Caco-2 (cell line): ENCODE results near the gene METTL26. TPM values are rescaled to one million over a fixed set of nuclear protein-coding genes. Genes with fewer than 3 reads are reported as not detected.
A peak's percentile ranks its signal among the peaks of the same experiment; 100 is the strongest.

Experiments used
- BruUV-seq: library from RNA; stranded (reverse); fragments of 400-500 nt; replicated peaks from 2 replicates; lab custom pipeline; 2021; lab: Mats Ljungman, UMichigan
- CTCF ChIA-PET: fragments of 300-600 bp; sonication (Branson Sonifier 250); formaldehyde crosslinking; loops from one replicate; lab custom pipeline; 2022; ENCODE audit warnings: antibody characterized with exemption; lab: Charles Lee
- POLR2A ChIA-PET: fragments of 300-600 bp; sonication (Branson Sonifier 250); formaldehyde crosslinking; loops from one replicate; lab custom pipeline; 2022; ENCODE audit warnings: antibody characterized with exemption; lab: Charles Lee
- DNase-seq, 2 experiments: peaks; one replicate each; pipeline versions ENCODE4 v3.0.0 to v3.0.0-alpha.2; 2020 to 2022
- H3K27me3 ChIP-seq: replicated peaks from 2 replicates; pipeline ENCODE4 v1.6.0; 2011; ENCODE audit warnings: low read length; ENCODE audit not compliant: control insufficient read depth, insufficient read depth
- H3K36me3 ChIP-seq: 2 replicates; pipeline ENCODE4 v1.5.1; 2011; ENCODE audit warnings: low read length; ENCODE audit not compliant: control insufficient read depth, insufficient read depth
- H3K4me1 ChIP-seq: fragments of 250-450 bp; sonication (Bioruptor Pico); 2 replicates; pipeline ENCODE4 v1.5.1; 2020; ENCODE audit warnings: mild to moderate bottlenecking
- H3K4me3 ChIP-seq: 2 replicates; pipeline ENCODE4 v1.5.1; 2011; ENCODE audit warnings: low read depth, mild to moderate bottlenecking, control low read depth, low read length
- H3K9me3 ChIP-seq: fragments of 250-450 bp; sonication (Bioruptor Pico); 2 replicates; pipeline ENCODE4 v1.5.1; 2020; ENCODE audit warnings: mild to moderate bottlenecking, moderate library complexity
- H3K27ac Mint-ChIP-seq: one replicate; pipeline ENCODE4 v1.8.0; 2022; ENCODE audit warnings: mixed read lengths; ENCODE audit not compliant: unreplicated experiment
- H3K27me3 Mint-ChIP-seq: one replicate; pipeline ENCODE4 v1.8.0; 2022; ENCODE audit warnings: mixed read lengths; ENCODE audit not compliant: insufficient read depth, unreplicated experiment
- H3K36me3 Mint-ChIP-seq: one replicate; pipeline ENCODE4 v1.8.0; 2022; ENCODE audit warnings: mild to moderate bottlenecking, mixed read lengths; ENCODE audit not compliant: insufficient read depth, unreplicated experiment
- H3K4me1 Mint-ChIP-seq: one replicate; pipeline ENCODE4 v1.8.0; 2022; ENCODE audit warnings: low read depth, mixed read lengths; ENCODE audit not compliant: unreplicated experiment
- H3K4me3 Mint-ChIP-seq: one replicate; pipeline ENCODE4 v1.8.0; 2022; ENCODE audit warnings: mild to moderate bottlenecking, moderate library complexity, mixed read lengths; ENCODE audit not compliant: unreplicated experiment
- H3K9me3 Mint-ChIP-seq: one replicate; pipeline ENCODE4 v1.8.0; 2022; ENCODE audit warnings: mixed read lengths; ENCODE audit not compliant: unreplicated experiment
- intact Hi-C: fragments of 100-400 bp; cut with micrococcal nuclease; formaldehyde crosslinking; loops from one replicate; pipeline ENCODE4 v1.10.0; 2022; ENCODE audit not compliant: unreplicated experiment
- total RNA-seq: library from RNA; stranded (reverse); gene quantifications from 2 replicates; pipeline ENCODE4 v1.2.3, GENCODE V29; 2022
- TF ChIP-seq, protein P1 (sequence below), 2 experiments: fragments of 200-600 bp in 1 of 2; IDR thresholded peaks; 1 replicate in 1 of 2; 2 replicates in 1 of 2; pipeline versions ENCODE4 v1.5.1 to v1.8.0; 2011 to 2022; ENCODE audit warnings: antibody characterized with exemption in 1 of 2, control low read depth in 1 of 2, inconsistent platforms in 1 of 2, low read depth in 1 of 2, low read length in 1 of 2, mild to moderate bottlenecking in 1 of 2, moderate library complexity in 1 of 2; ENCODE audit not compliant: insufficient read depth in 1 of 2, severe bottlenecking in 1 of 2, unreplicated experiment in 1 of 2

Gene METTL26
- total RNA-seq, 1 experiment from 2014 or later = 67.4 TPM

DNA sequence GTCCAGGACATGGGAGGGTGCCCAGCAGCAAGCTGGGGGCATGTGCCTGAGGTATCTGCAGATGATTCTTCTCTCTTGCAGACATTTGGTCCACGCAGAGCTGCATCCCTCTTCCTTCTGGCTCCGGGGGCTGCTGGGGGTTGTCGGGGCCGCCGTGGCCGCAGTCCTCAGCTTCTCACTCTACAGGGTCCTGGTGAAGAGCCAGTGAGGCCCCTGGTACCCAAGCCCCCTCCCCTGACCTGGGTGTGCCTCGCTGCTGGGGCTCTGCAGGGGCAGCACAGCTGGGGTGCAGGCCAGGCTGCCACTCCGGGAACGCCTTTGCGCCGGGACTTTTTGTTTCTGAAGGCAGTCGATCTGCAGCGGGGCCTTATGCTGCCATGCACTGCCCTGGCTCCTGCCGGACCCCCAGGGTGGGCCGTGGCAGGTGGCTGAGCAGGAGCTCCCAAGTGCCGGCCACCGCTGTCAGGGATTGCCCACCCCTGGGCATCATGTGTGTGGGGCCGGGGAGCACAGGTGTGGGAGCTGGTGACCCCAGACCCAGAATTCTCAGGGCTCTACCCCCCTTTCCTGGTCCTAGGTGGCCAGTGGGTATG, 37.4 kb upstream of the METTL26 start:
- H3K4me1 ChIP-seq = no peaks in the 10 kb centered on the region; the same call in 1 of the 2 replicates

DNA sequence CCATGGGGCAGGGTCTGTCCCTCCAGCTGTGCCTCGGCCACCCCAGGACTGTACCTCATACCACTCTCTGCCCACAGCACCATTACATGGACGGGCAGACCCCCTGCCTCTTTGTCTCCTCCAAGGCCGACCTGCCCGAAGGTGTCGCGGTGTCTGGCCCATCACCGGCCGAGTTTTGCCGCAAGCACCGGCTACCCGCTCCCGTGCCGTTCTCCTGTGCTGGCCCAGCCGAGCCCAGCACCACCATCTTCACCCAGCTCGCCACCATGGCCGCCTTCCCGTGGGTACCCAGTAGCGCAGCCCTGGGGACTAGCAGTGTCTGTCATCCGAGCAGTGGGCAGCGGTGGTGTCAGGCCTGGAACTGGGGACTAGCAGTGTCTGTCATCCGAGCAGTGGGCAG, 36.7 kb upstream of the METTL26 start:
- no TSS peak for BruUV-seq
- Histone ChIP-seq H3K36me3 (peaks cover 5% of the 10 kb centered on the region), H3K27me3 (no peaks in the 10 kb centered on the region), H3K4me3 (no peak overlapping the region), H3K4me1 (no peaks in the 10 kb centered on the region; the same call in 1 of the 2 replicates), H3K9me3 (no peaks in the 10 kb centered on the region)
- peaks cover 17% of the 10 kb centered on the region for H3K36me3 Mint-ChIP-seq
- H3K4me3 Mint-ChIP-seq = no peak overlapping the region
- POLR2A ChIA-PET = no interaction called here
- no peaks in the 10 kb centered on the region for H3K4me1 Mint-ChIP-seq
- DNase-seq = no peak
- no peaks in the 10 kb centered on the region for H3K9me3 Mint-ChIP-seq
- CTCF ChIA-PET = no interaction called here
- TF ChIP-seq, protein P1, sequence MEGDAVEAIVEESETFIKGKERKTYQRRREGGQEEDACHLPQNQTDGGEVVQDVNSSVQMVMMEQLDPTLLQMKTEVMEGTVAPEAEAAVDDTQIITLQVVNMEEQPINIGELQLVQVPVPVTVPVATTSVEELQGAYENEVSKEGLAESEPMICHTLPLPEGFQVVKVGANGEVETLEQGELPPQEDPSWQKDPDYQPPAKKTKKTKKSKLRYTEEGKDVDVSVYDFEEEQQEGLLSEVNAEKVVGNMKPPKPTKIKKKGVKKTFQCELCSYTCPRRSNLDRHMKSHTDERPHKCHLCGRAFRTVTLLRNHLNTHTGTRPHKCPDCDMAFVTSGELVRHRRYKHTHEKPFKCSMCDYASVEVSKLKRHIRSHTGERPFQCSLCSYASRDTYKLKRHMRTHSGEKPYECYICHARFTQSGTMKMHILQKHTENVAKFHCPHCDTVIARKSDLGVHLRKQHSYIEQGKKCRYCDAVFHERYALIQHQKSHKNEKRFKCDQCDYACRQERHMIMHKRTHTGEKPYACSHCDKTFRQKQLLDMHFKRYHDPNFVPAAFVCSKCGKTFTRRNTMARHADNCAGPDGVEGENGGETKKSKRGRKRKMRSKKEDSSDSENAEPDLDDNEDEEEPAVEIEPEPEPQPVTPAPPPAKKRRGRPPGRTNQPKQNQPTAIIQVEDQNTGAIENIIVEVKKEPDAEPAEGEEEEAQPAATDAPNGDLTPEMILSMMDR (IDR thresholded peaks at IDR 0.05; ENCODE audit: insufficient read depth in 1 of 2, low read depth in 1 of 2, low read length in 1 of 2, severe bottlenecking in 1 of 2, unreplicated experiment in 1 of 2) = no peak
- H3K27ac Mint-ChIP-seq = no peak overlapping the region
- H3K27me3 Mint-ChIP-seq = no peaks in the 10 kb centered on the region
- intact Hi-C loops = no loop called here

More for the DNA sequence above, 37.4 kb upstream of the METTL26 start:
- Mint-ChIP-seq H3K27ac (no peak overlapping the region), H3K27me3 (no peaks in the 10 kb centered on the region), H3K36me3 (peaks cover 23% of the 10 kb centered on the region), H3K4me1 (no peaks in the 10 kb centered on the region), H3K4me3 (no peak overlapping the region), H3K9me3 (no peaks in the 10 kb centered on the region)
- DNase-seq = no peak
- POLR2A ChIA-PET = no interaction called here
- Histone ChIP-seq H3K4me3 (no peak overlapping the region), H3K27me3 (no peaks in the 10 kb centered on the region), H3K36me3 (peaks cover 5% of the 10 kb centered on the region), H3K9me3 (no peaks in the 10 kb centered on the region)
- TSS peak; percentile 28 for BruUV-seq
- CTCF ChIA-PET = no interaction called here
- intact Hi-C loops = no loop called here
- TF ChIP-seq, protein P1 (IDR thresholded peaks at IDR 0.05; ENCODE audit: insufficient read depth in 1 of 2, low read depth in 1 of 2, low read length in 1 of 2, severe bottlenecking in 1 of 2, unreplicated experiment in 1 of 2) = no peak

- Mint-ChIP-seq H3K36me3 (peaks cover 17% of the 10 kb centered on the region), H3K9me3 (no peaks in the 10 kb centered on the region), H3K4me1 (no peaks in the 10 kb centered on the region), H3K4me3 (no peak overlapping the region), H3K27ac (no peak overlapping the region), H3K27me3 (no peaks in the 10 kb centered on the region)
- Histone ChIP-seq H3K4me3 (no peak overlapping the region), H3K9me3 (no peaks in the 10 kb centered on the region), H3K4me1 (no peaks in the 10 kb centered on the region; the same call in 1 of the 2 replicates), H3K27me3 (no peaks in the 10 kb centered on the region), H3K36me3 (peaks cover 5% of the 10 kb centered on the region)
- CTCF ChIA-PET = no interaction called here
- POLR2A ChIA-PET = no interaction called here
- no peak for DNase-seq
- intact Hi-C loops = no loop called here
- BruUV-seq = TSS peak; percentile 3
- TF ChIP-seq, protein P1 (IDR thresholded peaks at IDR 0.05; ENCODE audit: insufficient read depth in 1 of 2, low read depth in 1 of 2, low read length in 1 of 2, severe bottlenecking in 1 of 2, unreplicated experiment in 1 of 2) = no peak
Measured at GRCh38 chr16:672371-672770, 36.3 kb upstream of the METTL26 start.
